GM13976 (cell line): ENCODE results near the gene SRD5A1.

Source experiments
- DNase-seq: peaks from one replicate; pipeline ENCODE4 v3.0.0; 2012; ENCODE audit warnings: low spot score
- CTCF ChIP-seq: IDR thresholded peaks from 2 replicates; pipeline ENCODE4 v1.5.1; 2012; ENCODE audit warnings: borderline replicate concordance, mild to moderate bottlenecking; ENCODE audit not compliant: insufficient read depth; ENCODE audit errors: extremely low read depth, missing control alignments, control extremely low read depth
- in situ Hi-C: fragments of 300-500 bp; cut with MboI; formaldehyde crosslinking; loops from one replicate; pipeline ENCODE4 v1.12.0; 2022; ENCODE audit warnings: low sequenced_read_pairs, mixed read lengths, inconsistent platforms; ENCODE audit not compliant: unreplicated experiment

The SRD5A1 gene

GRCh38 chr5:6674886-6675285, 41.6 kb downstream of the SRD5A1 start:
- in situ Hi-C loops, result no loop called here
- TF ChIP-seq CTCF, result no peak
- no peak for DNase-seq

GRCh38 chr5:6675784-6676491, 42.7 kb downstream of the SRD5A1 start:
- DNase-seq, result no peak
- in situ Hi-C loops, result no loop called here
- no peak for TF ChIP-seq CTCF

- no peak for DNase-seq
- no peak for TF ChIP-seq CTCF
- in situ Hi-C loops, result no loop called here
Observed at GRCh38 chr5:6676702-6677101, 43.5 kb downstream of the SRD5A1 start.

DNA sequence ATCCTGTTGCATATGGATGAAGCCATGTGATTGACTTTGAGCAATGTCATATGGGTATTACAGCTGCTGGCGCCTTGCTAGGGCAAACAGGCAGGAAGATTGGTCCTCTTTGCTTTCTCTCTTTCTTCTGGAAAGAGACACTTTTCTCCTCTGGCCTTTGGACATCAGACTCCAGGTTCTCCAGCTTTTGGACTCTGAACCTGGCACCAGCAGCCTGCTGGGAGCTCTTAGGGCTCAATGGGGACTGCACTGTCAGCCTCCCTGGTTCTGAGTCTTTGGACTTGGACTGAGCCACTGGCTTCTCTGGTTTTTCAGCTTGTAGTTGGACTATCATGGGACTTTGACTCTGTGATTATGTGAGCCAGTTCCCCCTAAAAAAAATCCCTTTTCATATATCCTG, 45.1 kb downstream of the SRD5A1 start:
- DNase-seq, result no peak
- in situ Hi-C loops, result no loop called here
- TF ChIP-seq CTCF, result no peak

GRCh38 chr5:6680922-6681321, 47.7 kb downstream of the SRD5A1 start:
- TF ChIP-seq CTCF, result no peak
- no peak for DNase-seq
- in situ Hi-C loops, result no loop called here

GRCh38 chr5:6681682-6682081, 48.4 kb downstream of the SRD5A1 start:
- in situ Hi-C loops, result no loop called here
- no peak for DNase-seq
- TF ChIP-seq CTCF, result no peak
